Suprapubic skin (tissue), 4 donors: Measurements from ENCODE around the gene WDR33. TPM values are rescaled to one million over a fixed set of nuclear protein-coding genes. Genes with fewer than 3 reads are reported as not detected.

Experiments
- DNase-seq, 2 donors: peaks; one replicate each; pipeline ENCODE4 v3.0.0-alpha.2; 2019; ENCODE audit warnings: low spot score in 2 of 2
- H3K27ac ChIP-seq: fragments of 200-600 bp; sonication (generic); one replicate; pipeline ENCODE4 v1.5.1; 2019
- H3K27me3 ChIP-seq: fragments of 200-600 bp; sonication (generic); one replicate; pipeline ENCODE4 v1.5.1; 2019
- H3K36me3 ChIP-seq: fragments of 200-600 bp; sonication (generic); one replicate; pipeline ENCODE4 v1.5.1; 2019
- H3K4me1 ChIP-seq: fragments of 200-600 bp; sonication (generic); one replicate; pipeline ENCODE4 v1.5.1; 2019
- H3K4me3 ChIP-seq: fragments of 200-600 bp; sonication (generic); one replicate; pipeline ENCODE4 v1.5.1; 2019; ENCODE audit warnings: mild to moderate bottlenecking
- H3K9me3 ChIP-seq: fragments of 200-600 bp; sonication (generic); one replicate; pipeline ENCODE4 v1.5.1; 2019
- CTCF ChIP-seq, 2 donors: fragments of 200-600 bp in 1 of 2; fragments of 450-650 bp in 1 of 2; sonication (generic) in 1 of 2; IDR thresholded peaks; one replicate each; pipeline ENCODE4 v1.5.1; 2016 to 2019; ENCODE audit warnings: antibody characterized with exemption in 2 of 2, mild to moderate bottlenecking in 1 of 2, moderate library complexity in 1 of 2
- EP300 ChIP-seq: sonication (generic); formaldehyde crosslinking; IDR thresholded peaks from one replicate; pipeline ENCODE4 v1.6.1; 2017; ENCODE audit warnings: antibody characterized with exemption
- POLR2A ChIP-seq, 2 donors: fragments of 450-650 bp; IDR thresholded peaks; one replicate each; pipeline ENCODE4 v1.6.1; 2017; ENCODE audit warnings: antibody characterized with exemption in 2 of 2, mild to moderate bottlenecking in 2 of 2, moderate library complexity in 2 of 2
- POLR2AphosphoS5 ChIP-seq, 3 donors: sonication (generic); formaldehyde crosslinking; IDR thresholded peaks; one replicate each; pipeline ENCODE4 v1.6.1; 2017; ENCODE audit warnings: antibody characterized with exemption in 3 of 3
- WGBS: methylation state at CpG from one replicate; pipeline ENCODE4 v1.1.5; 2018; 5-methylcytosine and 5-hydroxymethylcytosine counted together
- total RNA-seq, 4 donors: library from RNA; depleted of rRNA; stranded (reverse); fragments of >200 nt; gene quantifications; one replicate each; pipeline ENCODE4 v1.1.0, GENCODE V29; 2016

Gene WDR33
- total RNA-seq, 4 donors from 2014 or later, result 31.9 to 85.8 (median 44.1) TPM

GRCh38 chr2:127726158-127726880 is 84.7 kb downstream of the WDR33 start:
- 88% methylated on average over 6 of the region's 6 CpGs for WGBS
- Histone ChIP-seq H3K36me3 (peaks cover 16% of the 10 kb centered on the region), H3K4me3 (no peak overlapping the region), H3K27ac (no peak overlapping the region), H3K4me1 (no peaks in the 10 kb centered on the region), H3K27me3 (no peaks in the 10 kb centered on the region), H3K9me3 (no peaks in the 10 kb centered on the region)
- TF ChIP-seq CTCF (IDR thresholded peaks at IDR 0.05), result no peak
- no peak for TF ChIP-seq POLR2AphosphoS5 (IDR thresholded peaks at IDR 0.05)
- TF ChIP-seq EP300, result no peak
- no peak for TF ChIP-seq POLR2A (IDR thresholded peaks at IDR 0.05)
- DNase-seq, result no peak

- Histone ChIP-seq H3K4me1 (no peaks in the 10 kb centered on the region), H3K27me3 (no peaks in the 10 kb centered on the region), H3K4me3 (no peak overlapping the region), H3K27ac (no peak overlapping the region), H3K36me3 (peaks cover 50% of the 10 kb centered on the region), H3K9me3 (no peaks in the 10 kb centered on the region)
- 84% methylated on average over 3 of the region's 3 CpGs for WGBS
- no peak for TF ChIP-seq CTCF (IDR thresholded peaks at IDR 0.05)
- no peak for TF ChIP-seq POLR2AphosphoS5 (IDR thresholded peaks at IDR 0.05)
- no peak for TF ChIP-seq POLR2A (IDR thresholded peaks at IDR 0.05)
- TF ChIP-seq EP300, result no peak
- no peak for DNase-seq
Observed at GRCh38 chr2:127722807-127723206, 88.2 kb downstream of the WDR33 start.

DNA sequence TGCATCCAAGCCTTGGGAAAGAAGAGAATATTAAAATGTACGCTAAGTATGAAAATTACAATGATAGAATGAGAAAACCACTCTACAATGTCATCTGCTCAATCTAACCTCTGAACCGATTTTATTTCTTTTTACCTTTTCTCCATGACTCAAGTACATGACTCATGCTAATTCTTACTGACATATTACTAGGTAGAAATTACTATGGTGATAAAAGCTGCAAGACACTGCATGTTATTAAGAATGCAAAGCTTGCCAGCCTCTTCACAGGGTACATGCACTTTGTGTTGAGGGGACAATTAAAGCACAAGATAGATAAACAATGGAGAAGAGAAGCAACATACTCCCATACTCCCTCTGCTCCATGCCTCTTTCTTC is 89.0 kb downstream of the WDR33 start:
- H3K27ac ChIP-seq, result no peak overlapping the region

DNA sequence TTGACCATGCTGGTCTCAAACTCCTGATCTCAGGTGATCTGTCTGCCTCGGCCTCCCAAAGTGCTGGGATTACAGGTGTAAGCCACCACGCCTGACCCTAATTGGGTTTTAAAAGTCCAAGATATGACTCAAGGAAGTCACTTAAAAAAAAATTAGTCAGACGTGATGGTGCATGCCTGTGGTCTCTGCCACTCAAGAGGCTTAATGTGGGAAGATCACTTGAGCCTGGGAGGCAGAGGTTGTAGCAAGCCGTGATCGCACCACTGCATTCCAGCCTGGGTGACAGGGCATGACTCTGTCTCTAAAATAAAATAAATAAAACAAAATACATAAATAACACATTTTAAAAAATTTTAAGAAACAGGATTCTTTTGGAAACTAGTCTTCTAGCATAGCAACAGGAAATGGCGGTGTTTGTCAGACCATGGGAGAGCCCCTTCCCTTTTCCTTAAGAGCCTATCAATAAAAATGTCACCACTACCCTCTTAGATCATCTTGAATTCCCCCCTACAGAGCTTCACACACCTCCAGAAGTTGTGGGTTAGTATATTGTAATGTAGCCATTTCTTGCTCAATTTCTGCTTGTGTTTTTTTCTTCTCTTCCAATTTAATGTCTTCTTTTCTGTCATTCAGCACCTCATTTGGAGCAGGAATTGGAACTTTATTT is 89.5 kb downstream of the WDR33 start:
- no peak overlapping the region for H3K27ac ChIP-seq
- H3K36me3 ChIP-seq, result peaks cover 57% of the 10 kb centered on the region
- no peak overlapping the region for H3K4me3 ChIP-seq
- WGBS, result 88% methylated on average over 6 of the region's 6 CpGs
- no peaks in the 10 kb centered on the region for H3K9me3 ChIP-seq
- DNase-seq, result no peak
- TF ChIP-seq CTCF (IDR thresholded peaks at IDR 0.05), result no peak
- TF ChIP-seq EP300, result no peak
- TF ChIP-seq POLR2AphosphoS5 (IDR thresholded peaks at IDR 0.05), result no peak
- TF ChIP-seq POLR2A (IDR thresholded peaks at IDR 0.05), result no peak
- no peaks in the 10 kb centered on the region for H3K4me1 ChIP-seq
- no peaks in the 10 kb centered on the region for H3K27me3 ChIP-seq

More for the DNA sequence above, 89.0 kb downstream of the WDR33 start:
- Histone ChIP-seq H3K4me1 (no peaks in the 10 kb centered on the region), H3K27me3 (no peaks in the 10 kb centered on the region), H3K36me3 (peaks cover 51% of the 10 kb centered on the region), H3K4me3 (no peak overlapping the region), H3K9me3 (no peaks in the 10 kb centered on the region)
- no peak for TF ChIP-seq EP300
- no peak for TF ChIP-seq CTCF (IDR thresholded peaks at IDR 0.05)
- TF ChIP-seq POLR2A (IDR thresholded peaks at IDR 0.05), result no peak
- no peak for TF ChIP-seq POLR2AphosphoS5 (IDR thresholded peaks at IDR 0.05)
- DNase-seq, result no peak
- WGBS, result 81% methylated on average over 2 of the region's 2 CpGs
